H1 (cell line): Measurements from ENCODE around the gene ZNF30. TPM values are rescaled to one million over a fixed set of nuclear protein-coding genes. Genes with fewer than 3 reads are reported as not detected.
A peak's percentile ranks its signal among the peaks of the same experiment; 100 is the strongest.

ENCODE experiments used
- CTCF ChIA-PET: fragments of 300-600 bp; sonication (Branson Sonifier 250); formaldehyde crosslinking; loops from one replicate; lab custom pipeline; 2021; ENCODE audit not compliant: partially characterized antibody; lab: Charles Lee
- POLR2A ChIA-PET: fragments of 300-600 bp; sonication (Branson Sonifier 250); formaldehyde crosslinking; loops from one replicate; lab custom pipeline; 2021; ENCODE audit warnings: inconsistent platforms; ENCODE audit not compliant: partially characterized antibody; lab: Charles Lee
- DNase-seq, 2 experiments: peaks; one replicate each; pipeline versions ENCODE4 v3.0.0 to v3.0.0-alpha.2; 2010 to 2022; ENCODE audit warnings: low spot score in 2 of 2, low read depth in 1 of 2, mixed read lengths in 1 of 2
- FAIRE-seq: peaks from 2 replicates; lab custom pipeline; 2011; peaks lifted over from hg19 to GRCh38; lab: Jason Lieb, UNC
- H2AFZ ChIP-seq: 2 replicates; pipeline ENCODE4 v1.8.1; 2012; ENCODE audit warnings: low read length, inconsistent platforms
- H2AK5ac ChIP-seq: 2 replicates; pipeline ENCODE4 v1.6.1; 2013; ENCODE audit warnings: low read depth, low read length
- H2BK120ac ChIP-seq: replicated peaks from 2 replicates; pipeline ENCODE3; 2013; ENCODE audit warnings: low read depth, low read length, inconsistent platforms
- H2BK12ac ChIP-seq: 2 replicates; pipeline ENCODE4 v1.6.1; 2013; ENCODE audit warnings: low read depth, low read length
- H2BK15ac ChIP-seq: 2 replicates; pipeline ENCODE4 v1.6.1; 2013; ENCODE audit warnings: low read length
- H2BK20ac ChIP-seq: 2 replicates; pipeline ENCODE4 v1.6.1; 2013; ENCODE audit warnings: low read length
- H2BK5ac ChIP-seq: 2 replicates; pipeline ENCODE4 v1.6.1; 2013; ENCODE audit warnings: low read depth, low read length
- H3K14ac ChIP-seq: 2 replicates; pipeline ENCODE4 v1.6.1; 2013; ENCODE audit warnings: inconsistent platforms; ENCODE audit not compliant: insufficient read length
- H3K18ac ChIP-seq: 2 replicates; pipeline ENCODE4 v1.6.1; 2013; ENCODE audit warnings: low read length; ENCODE audit errors: extremely low read depth
- H3K23ac ChIP-seq: 2 replicates; pipeline ENCODE4 v1.6.1; 2013; ENCODE audit warnings: inconsistent platforms; ENCODE audit not compliant: insufficient read length
- H3K23me2 ChIP-seq: 2 replicates; pipeline ENCODE4 v1.6.1; 2013; ENCODE audit warnings: low read depth, low read length
- H3K27ac ChIP-seq: 2 replicates; pipeline ENCODE4 v1.6.1; 2011; ENCODE audit warnings: low read depth, low read length, inconsistent platforms
- H3K27me3 ChIP-seq, 4 experiments: replicated peaks in 1 of 4; 1 replicate in 1 of 4; 2 replicates in 3 of 4; pipeline versions ENCODE4 v1.6.1 to v1.8.1; 2011 to 2013; ENCODE audit warnings: low read length in 3 of 4, mild to moderate bottlenecking in 3 of 4, inconsistent platforms in 2 of 4, mixed read lengths in 2 of 4, moderate library complexity in 1 of 4; ENCODE audit not compliant: control insufficient read depth in 3 of 4, insufficient read depth in 3 of 4; ENCODE audit errors: extremely low read depth in 1 of 4
- H3K36me3 ChIP-seq, 4 experiments: 2 replicates each; pipeline versions ENCODE4 v1.6.1 to v1.8.1; 2011 to 2013; ENCODE audit warnings: mild to moderate bottlenecking in 4 of 4, low read length in 3 of 4, moderate library complexity in 2 of 4, control low read depth in 1 of 4, inconsistent platforms in 1 of 4; ENCODE audit not compliant: insufficient read depth in 4 of 4, control insufficient read depth in 2 of 4
- H3K4ac ChIP-seq: replicated peaks from 2 replicates; pipeline ENCODE3; 2013; ENCODE audit warnings: low read length, low read depth, mixed read lengths, inconsistent platforms; ENCODE audit not compliant: insufficient read length
- H3K4me1 ChIP-seq, 4 experiments: replicated peaks in 1 of 4; 1 replicate in 1 of 4; 2 replicates in 3 of 4; pipeline versions ENCODE4 v1.6.1 to v1.8.1; 2011 to 2013; ENCODE audit warnings: low read length in 3 of 4, inconsistent platforms in 2 of 4, mixed read lengths in 1 of 4; ENCODE audit not compliant: insufficient read depth in 4 of 4, control insufficient read depth in 3 of 4
- H3K4me2 ChIP-seq, 2 experiments: 2 replicates each; pipeline versions ENCODE4 v1.6.1 to v1.8.1; 2011 to 2013; ENCODE audit warnings: low read depth in 2 of 2, low read length in 2 of 2, control low read depth in 1 of 2, inconsistent platforms in 1 of 2, mild to moderate bottlenecking in 1 of 2; ENCODE audit not compliant: insufficient read depth in 1 of 2
- H3K4me3 ChIP-seq, 4 experiments: fragments of 200-600, 300-600 bp in 1 of 4; sonication (generic), shearing (Covaris generic), sonication (Bioruptor Twin) in 1 of 4; 2 replicates each; pipeline versions ENCODE4 v1.5.1 to v1.8.1; 2011 to 2016; ENCODE audit warnings: low read length in 4 of 4, low read depth in 3 of 4, control low read depth in 2 of 4, inconsistent platforms in 2 of 4, mild to moderate bottlenecking in 2 of 4, mixed read lengths in 1 of 4, moderate library complexity in 1 of 4; ENCODE audit not compliant: insufficient read depth in 2 of 4; ENCODE audit errors: extremely low read depth in 1 of 4
- H3K56ac ChIP-seq: replicated peaks from 2 replicates; pipeline ENCODE3; 2013; ENCODE audit warnings: low read depth, mild to moderate bottlenecking, mixed read lengths, low read length, inconsistent platforms; ENCODE audit not compliant: insufficient read length
- H3K79me1 ChIP-seq: 2 replicates; pipeline ENCODE4 v1.6.1; 2013; ENCODE audit warnings: low read depth, low read length, control low read depth
- H3K79me2 ChIP-seq, 2 experiments: 2 replicates each; pipeline versions ENCODE4 v1.6.1 to v1.8.1; 2012 to 2013; ENCODE audit warnings: low read length in 2 of 2, mild to moderate bottlenecking in 2 of 2, inconsistent platforms in 1 of 2; ENCODE audit not compliant: insufficient read depth in 2 of 2, control insufficient read depth in 1 of 2
- H3K9ac ChIP-seq, 4 experiments: replicated peaks in 1 of 4; 1 replicate in 1 of 4; 2 replicates in 3 of 4; pipeline versions ENCODE4 v1.6.1 to v1.8.1; 2011 to 2013; ENCODE audit warnings: low read depth in 3 of 4, low read length in 3 of 4, control low read depth in 2 of 4, mild to moderate bottlenecking in 2 of 4, moderate library complexity in 2 of 4, inconsistent platforms in 1 of 4; ENCODE audit errors: extremely low read depth in 1 of 4
- H3K9me3 ChIP-seq, 2 experiments: 2 replicates each; pipeline versions ENCODE4 v1.6.1 to v1.8.1; 2012 to 2013; ENCODE audit warnings: mild to moderate bottlenecking in 2 of 2, moderate library complexity in 2 of 2, control low read depth in 1 of 2, inconsistent platforms in 1 of 2, low read depth in 1 of 2, low read length in 1 of 2, mixed read lengths in 1 of 2; ENCODE audit not compliant: insufficient read depth in 2 of 2
- H4K20me1 ChIP-seq, 2 experiments: replicated peaks in 1 of 2; 2 replicates each; pipeline versions ENCODE3 to v1.8.1; 2011 to 2013; ENCODE audit warnings: inconsistent platforms in 2 of 2, low read length in 2 of 2, mild to moderate bottlenecking in 1 of 2; ENCODE audit not compliant: insufficient read depth in 2 of 2, control insufficient read depth in 1 of 2
- H4K5ac ChIP-seq: 2 replicates; pipeline ENCODE4 v1.6.1; 2013; ENCODE audit warnings: low read length, low read depth, mixed read lengths, inconsistent platforms; ENCODE audit not compliant: insufficient read length
- H4K8ac ChIP-seq: 2 replicates; pipeline ENCODE4 v1.8.0; 2013; ENCODE audit warnings: mild to moderate bottlenecking, moderate library complexity, low read length, inconsistent platforms; ENCODE audit not compliant: insufficient read depth; ENCODE audit errors: extremely low read depth
- H4K91ac ChIP-seq: replicated peaks from 2 replicates; pipeline ENCODE3; 2013; ENCODE audit warnings: low read length, mixed read lengths, inconsistent platforms; ENCODE audit not compliant: insufficient read length
- CTBP2 ChIP-seq: IDR thresholded peaks from 2 replicates; pipeline ENCODE4 v1.7.0; 2011; ENCODE audit warnings: borderline replicate concordance, mild to moderate bottlenecking, moderate library complexity, mixed read lengths, low read length; ENCODE audit not compliant: insufficient read depth, insufficient read length
- KDM4A ChIP-seq: IDR thresholded peaks from one replicate; pipeline ENCODE4 v1.7.1; 2012; ENCODE audit warnings: low read depth, mild to moderate bottlenecking, moderate library complexity, low read length, inconsistent platforms; ENCODE audit not compliant: severe bottlenecking
- SIN3A ChIP-seq, 2 experiments: IDR thresholded peaks in 1 of 2; conservative IDR thresholded peaks in 1 of 2; 2 replicates each; pipeline ENCODE4 v1.6.1; 2011 to 2012; ENCODE audit warnings: low read length in 2 of 2, improper control_type of control experiment in 1 of 2, low read depth in 1 of 2, mild to moderate bottlenecking in 1 of 2
- polyA plus RNA-seq, 7 experiments: library from polyadenylated mRNA; depleted of rRNA in 3 of 7; stranded (reverse) in 5 of 7; unstranded in 2 of 7; fragments of >200 nt in 5 of 7; fragments of 200-250 nt in 2 of 7; gene quantifications; 1 replicate in 5 of 7; 2 replicates in 1 of 7; 4 replicates in 1 of 7; pipeline versions ENCODE4 v1.2.1 to v1.2.3, GENCODE V29; 2011 to 2013; ENCODE audit warnings: missing spikeins in 2 of 7, mixed read lengths in 2 of 7
- total RNA-seq: library from RNA; stranded (reverse); fragmentation: NEBNext Ultra II Directional; extraction: Animal tissue kit (Norgen Biotek cat#: 25700); gene quantifications from 2 replicates; pipeline ENCODE4 v1.2.1, GENCODE V29; 2021

ZNF30 gene
- total and polyA plus RNA-seq, 2 of the 8 experiments (the other 6 are each of a cell fraction or from before 2014, with no cell fraction given): 2.0 to 4.7 TPM

DNA sequence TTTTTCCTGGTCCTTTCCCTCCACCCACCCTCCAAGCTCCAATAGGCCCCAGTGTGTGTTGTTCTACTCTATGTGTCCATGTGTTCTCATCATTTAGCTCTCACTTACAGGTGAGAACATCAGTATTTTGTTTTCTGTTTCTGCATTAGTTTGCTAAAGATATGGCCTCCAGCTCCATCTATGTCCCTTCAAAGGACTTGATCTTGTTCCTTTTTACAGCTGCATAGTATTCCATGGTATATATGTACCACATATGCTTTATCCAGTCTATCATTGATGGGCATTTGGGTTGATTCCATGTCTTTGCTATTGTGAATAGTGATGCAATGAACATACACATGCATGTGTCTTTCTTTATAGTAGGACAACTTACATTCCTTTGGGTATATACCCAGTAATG, 47.1 kb upstream of the ZNF30 start:
- Histone ChIP-seq H3K23me2 (no peaks in the 10 kb centered on the region), H3K9ac (no peak overlapping the region), H3K14ac (no peak overlapping the region), H3K4ac (no peak overlapping the region), H4K91ac (no peak overlapping the region), H2AK5ac (no peak overlapping the region), H2BK5ac (no peak overlapping the region), H3K4me3 (no peak overlapping the region), H3K36me3 (no peaks in the 10 kb centered on the region), H4K20me1 (no peaks in the 10 kb centered on the region), H3K27me3 (no peaks in the 10 kb centered on the region; a peak in 1 of 7 replicates), H3K27ac (no peak overlapping the region), H4K8ac (no peak overlapping the region), H3K4me2 (no peak overlapping the region), H3K79me1 (no peaks in the 10 kb centered on the region), H2BK12ac (no peak overlapping the region), H3K9me3 (no peaks in the 10 kb centered on the region), H2BK120ac (no peak overlapping the region), H3K4me1 (no peaks in the 10 kb centered on the region), H4K5ac (no peak overlapping the region), H3K79me2 (no peaks in the 10 kb centered on the region), H3K18ac (no peak overlapping the region), H3K56ac (no peak overlapping the region), H2BK15ac (no peak overlapping the region), H3K23ac (no peak overlapping the region), H2BK20ac (no peak overlapping the region), H2AFZ (no peak overlapping the region)
- DNase-seq (no peak), FAIRE-seq (peak; percentile 13)
- CTCF ChIA-PET: no interaction called here
- POLR2A ChIA-PET: no interaction called here
- no peak for TF ChIP-seq CTBP2
- TF ChIP-seq KDM4A: no peak
- TF ChIP-seq SIN3A (conservative IDR thresholded peaks at IDR 0.05 in 1 of 2, IDR thresholded peaks at IDR 0.05 in 1 of 2; ENCODE audit: low read depth in 1 of 2, low read length in 2 of 2): no peak
